WI38 (cell line): ENCODE results near the gene BATF.

Experiments
- H3K4me3 ChIP-seq: 2 replicates; pipeline ENCODE4 v1.5.1; 2011; ENCODE audit warnings: low read depth, mild to moderate bottlenecking, control low read depth, low read length
- CTCF ChIP-seq: IDR thresholded peaks from 2 replicates; pipeline ENCODE4 v1.5.1; 2012; ENCODE audit warnings: low read depth, mild to moderate bottlenecking, control low read depth, low read length

BATF gene

DNA sequence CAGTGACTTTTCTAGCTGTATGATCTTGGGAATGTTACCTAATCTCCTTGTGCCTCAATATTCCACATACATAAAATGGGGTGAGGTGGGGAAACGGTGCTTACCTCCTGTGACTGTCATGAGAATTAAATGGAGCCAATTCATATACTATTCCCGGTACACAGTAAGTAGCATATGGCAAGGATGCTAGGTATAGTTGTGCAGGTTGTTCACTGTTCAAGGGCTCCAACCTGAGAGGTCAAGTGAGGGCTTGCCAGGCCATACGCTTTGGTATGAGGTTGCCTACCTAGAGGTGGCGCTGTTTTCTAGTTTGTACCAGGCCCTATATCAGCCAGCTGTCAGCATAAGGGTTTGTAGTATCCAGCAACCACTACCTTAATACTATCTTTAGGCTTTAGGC, 3.6 kb upstream of the BATF start:
- no peak overlapping the region for H3K4me3 ChIP-seq
- 0 out of 2 replicates have a peak, but pooled peaks have one; percentile 23 for TF ChIP-seq CTCF

DNA sequence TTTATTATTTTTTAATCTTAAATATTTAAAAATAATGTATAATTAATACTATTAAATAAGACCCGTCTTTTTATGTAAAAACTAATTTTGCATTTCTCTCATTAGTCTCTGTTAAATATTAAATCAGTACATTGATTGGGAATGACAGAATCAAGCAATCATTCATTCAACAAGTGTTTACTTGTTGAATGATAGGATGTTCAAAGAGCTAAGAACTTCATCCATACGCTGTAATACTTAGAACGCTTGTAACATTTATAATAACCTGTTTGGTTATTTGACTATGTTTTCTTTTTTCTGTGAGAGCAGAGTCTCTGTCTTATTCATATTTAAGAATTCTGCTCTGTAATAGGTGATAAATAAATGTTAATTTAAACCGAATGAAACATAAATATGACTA, 2.9 kb upstream of the BATF start:
- H3K4me3 ChIP-seq: no peak overlapping the region
- TF ChIP-seq CTCF: no peak

DNA sequence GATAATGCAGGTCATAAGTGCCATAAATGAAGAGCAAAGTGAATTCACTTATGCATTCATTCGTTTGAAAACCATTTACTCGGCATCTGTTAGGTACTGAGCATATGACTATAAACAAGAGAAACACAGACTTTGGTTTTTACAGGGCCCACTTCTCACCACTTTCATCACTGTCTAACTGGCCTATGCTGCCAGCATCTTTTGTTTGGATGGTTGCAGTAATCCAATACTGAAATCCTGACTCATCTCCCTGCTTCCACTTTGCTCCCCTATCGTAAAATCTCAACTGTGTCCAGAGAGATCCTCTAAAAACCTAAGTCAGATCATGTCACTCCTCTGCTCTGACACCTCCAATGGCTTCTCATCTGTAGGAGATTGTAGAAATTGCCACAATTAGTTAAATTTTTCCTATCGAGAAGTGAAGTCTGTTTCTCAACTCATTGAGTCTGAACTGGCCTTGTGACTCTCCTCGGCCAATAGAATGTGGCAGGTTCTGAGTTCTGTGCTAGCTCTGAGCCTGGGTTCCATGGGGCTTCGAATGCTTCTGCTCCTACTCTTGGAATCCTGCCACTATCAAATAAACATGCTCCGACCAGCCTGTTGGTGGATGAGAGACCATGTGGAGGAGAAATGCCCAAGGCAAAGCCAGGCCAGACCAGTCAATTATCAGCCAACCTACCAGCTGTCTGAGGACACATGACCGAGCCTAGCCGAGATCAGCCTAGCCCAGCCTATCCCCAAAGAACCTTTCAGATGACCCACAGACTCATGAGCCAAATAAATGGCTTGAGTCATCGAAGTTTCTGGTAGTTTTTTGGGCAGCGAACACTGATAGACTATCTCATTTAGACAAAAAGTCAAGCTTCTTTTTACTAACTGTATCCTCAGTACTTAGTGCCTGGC, 2.2 kb upstream of the BATF start:
- no peak overlapping the region for H3K4me3 ChIP-seq
- no peak for TF ChIP-seq CTCF

DNA sequence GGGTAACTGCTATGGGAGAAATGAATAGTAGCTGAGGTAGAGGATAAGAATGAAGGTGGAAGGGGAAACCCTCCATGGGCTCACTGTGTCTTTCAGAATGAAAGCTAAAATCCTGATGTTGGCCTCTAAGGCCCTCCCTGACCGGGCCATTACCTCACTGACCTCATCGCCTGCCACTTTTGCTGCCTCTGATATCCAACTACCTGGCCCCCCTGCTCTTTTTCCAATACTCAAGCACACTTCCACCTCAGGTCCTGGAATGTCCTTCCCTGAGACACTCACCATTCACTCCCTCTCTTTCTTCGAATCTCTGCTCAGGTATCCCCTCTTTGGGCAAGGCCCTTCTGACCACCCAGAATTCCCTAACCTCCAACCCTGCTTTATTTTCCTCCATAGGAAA, 1.4 kb upstream of the BATF start:
- no peak overlapping the region for H3K4me3 ChIP-seq
- no peak for TF ChIP-seq CTCF

GRCh38 chr14:75521415-75522199, 662 bp upstream of the BATF start:
- H3K4me3 ChIP-seq: no peak overlapping the region
- TF ChIP-seq CTCF: no peak

GRCh38 chr14:75522983-75523318, 682 bp downstream of the BATF start:
- TF ChIP-seq CTCF: no peak
- no peak overlapping the region for H3K4me3 ChIP-seq

GRCh38 chr14:75523771-75524171, 1.5 kb downstream of the BATF start:
- no peak overlapping the region for H3K4me3 ChIP-seq
- TF ChIP-seq CTCF: no peak
